HepG2 (cell line): Measurements from ENCODE around the gene ATP8B1. TPM values are rescaled to one million over a fixed set of nuclear protein-coding genes. Genes with fewer than 3 reads are reported as not detected.
A peak's percentile ranks its signal among the peaks of the same experiment; 100 is the strongest.

Experiments
- ARHGAP35 ChIP-seq: sonication (generic); formaldehyde crosslinking; IDR thresholded peaks from 2 replicates; pipeline ENCODE4 v1.9.0; 2022; ENCODE audit warnings: mild to moderate bottlenecking, inconsistent platforms, moderate library complexity, missing genetic modification reagents, borderline replicate concordance
- FOXA1 ChIP-seq, 2 experiments: fragments of 450-650 bp in 1 of 2; sonication (generic) in 1 of 2; formaldehyde crosslinking in 1 of 2; IDR thresholded peaks; 2 replicates each; pipeline versions ENCODE4 v1.4.0 to v1.6.1; 2016 to 2020; ENCODE audit warnings: missing genetic modification reagents in 1 of 2
- RNF219 ChIP-seq: sonication (generic); formaldehyde crosslinking; IDR thresholded peaks from 2 replicates; pipeline ENCODE4 v1.5.0; 2020; ENCODE audit warnings: mild to moderate bottlenecking, missing genetic modification reagents
- SIN3A ChIP-seq: IDR thresholded peaks from 2 replicates; pipeline ENCODE4 v1.6.1; 2011; ENCODE audit warnings: low read depth, mild to moderate bottlenecking, control low read depth, low read length, borderline replicate concordance
- STAT6 ChIP-seq: sonication (generic); formaldehyde crosslinking; IDR thresholded peaks from 2 replicates; pipeline ENCODE4 v1.4.0; 2020; ENCODE audit warnings: missing genetic modification reagents, mild to moderate bottlenecking, borderline replicate concordance
- TP53 ChIP-seq: sonication (generic); formaldehyde crosslinking; conservative IDR thresholded peaks from 2 replicates; pipeline ENCODE4 v1.4.0; 2020; ENCODE audit warnings: missing genetic modification reagents
- ZIK1 ChIP-seq: sonication (generic); formaldehyde crosslinking; IDR thresholded peaks from 2 replicates; pipeline ENCODE4 v1.5.0; 2020; ENCODE audit warnings: mild to moderate bottlenecking, low read depth, missing genetic modification reagents, borderline replicate concordance
- ZNF207 ChIP-seq: fragments of 450-650 bp; IDR thresholded peaks from 2 replicates; pipeline ENCODE4 v1.6.1; 2016; ENCODE audit warnings: antibody characterized with exemption, borderline replicate concordance
- ZNF251 ChIP-seq: sonication (generic); formaldehyde crosslinking; IDR thresholded peaks from 2 replicates; pipeline ENCODE4 v1.9.0; 2021; ENCODE audit warnings: mild to moderate bottlenecking, missing genetic modification reagents
- ZNF691 ChIP-seq: sonication (generic); formaldehyde crosslinking; IDR thresholded peaks from 2 replicates; pipeline ENCODE4 v1.4.0; 2020; ENCODE audit warnings: missing genetic modification reagents, low read depth, mild to moderate bottlenecking, borderline replicate concordance
- ZNF788 ChIP-seq: sonication (generic); formaldehyde crosslinking; IDR thresholded peaks from 2 replicates; pipeline ENCODE4 v1.5.0; 2020; ENCODE audit warnings: mild to moderate bottlenecking, missing genetic modification reagents, borderline replicate concordance
- polyA plus RNA-seq, 8 experiments: library from polyadenylated mRNA; depleted of rRNA in 3 of 8; stranded (reverse) in 7 of 8; unstranded in 1 of 8; fragments of >200 nt; fragmentation: Illumina TruSeq in 4 of 8; extraction: Trizol in 4 of 8; gene quantifications; 2 replicates each; pipeline versions ENCODE4 v1.2.1 to v1.2.3, GENCODE V29; 2011 to 2016; ENCODE audit warnings: low read depth in 4 of 8, missing spikeins in 1 of 8, mixed read lengths in 1 of 8; ENCODE audit not compliant: insufficient read depth in 1 of 8
- total RNA-seq, 5 experiments: library from RNA; depleted of rRNA; stranded (reverse); fragments of >200 nt; fragmentation: Illumina TruSeq; extraction: Trizol; gene quantifications; 2 replicates each; pipeline ENCODE4 v1.2.3, GENCODE V29; 2016; ENCODE audit warnings: low read depth in 1 of 5
- TF ChIP-seq, protein P1 (sequence below): sonication (generic); formaldehyde crosslinking; IDR thresholded peaks from 2 replicates; pipeline ENCODE4 v1.5.0; 2020; ENCODE audit warnings: missing genetic modification reagents
- TF ChIP-seq, protein P2 (sequence below): sonication (generic); formaldehyde crosslinking; IDR thresholded peaks from 2 replicates; pipeline ENCODE4 v1.8.0; 2022; ENCODE audit warnings: missing genetic modification reagents, mild to moderate bottlenecking, borderline replicate concordance
- TF ChIP-seq, protein P3 (sequence below): sonication (generic); formaldehyde crosslinking; IDR thresholded peaks from 2 replicates; pipeline ENCODE4 v1.5.0; 2020; ENCODE audit warnings: mild to moderate bottlenecking, missing genetic modification reagents, borderline replicate concordance

Gene ATP8B1
- total and polyA plus RNA-seq, 2 of the 13 experiments (the other 11 are each of a cell fraction or from before 2014, with no cell fraction given): 2.8 to 4.0 TPM

DNA sequence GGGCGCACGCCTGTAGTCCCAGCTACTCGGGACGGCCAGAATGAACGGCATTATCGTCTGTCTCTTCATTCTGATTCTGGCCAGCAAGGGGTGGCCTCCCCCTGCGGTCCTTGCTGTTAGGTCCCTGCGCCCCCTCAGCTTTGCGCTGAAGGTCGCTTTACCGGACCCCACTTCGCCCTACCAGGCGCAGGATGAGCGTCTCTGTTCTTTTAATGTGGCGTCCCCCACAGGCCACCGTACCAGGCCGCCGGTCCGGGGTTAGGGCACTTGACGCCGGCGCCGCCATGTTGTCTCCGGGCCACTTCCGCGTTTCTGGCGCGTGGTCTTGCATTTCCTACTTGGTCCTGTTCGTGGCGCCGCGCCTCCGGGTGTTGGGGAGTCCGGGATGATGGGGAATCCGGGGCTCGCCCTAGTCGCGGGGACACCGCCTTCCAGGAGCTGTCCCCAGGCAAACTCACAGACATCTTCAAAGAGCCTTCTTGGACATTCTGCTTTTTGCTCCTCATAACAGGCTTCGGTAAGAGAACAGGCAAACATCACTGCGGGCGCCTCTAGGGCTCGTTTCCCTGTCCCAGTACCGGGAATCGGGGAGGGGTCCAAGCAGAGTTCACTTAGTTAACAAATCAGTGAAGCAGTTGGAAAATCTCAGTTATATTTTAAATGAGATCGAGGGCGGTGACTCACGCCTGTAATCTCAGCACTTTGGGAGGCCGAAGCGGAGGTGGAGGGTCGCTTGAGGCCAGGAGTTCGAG, 172.9 kb downstream of the ATP8B1 start (continued):
- TF ChIP-seq, protein P1, sequence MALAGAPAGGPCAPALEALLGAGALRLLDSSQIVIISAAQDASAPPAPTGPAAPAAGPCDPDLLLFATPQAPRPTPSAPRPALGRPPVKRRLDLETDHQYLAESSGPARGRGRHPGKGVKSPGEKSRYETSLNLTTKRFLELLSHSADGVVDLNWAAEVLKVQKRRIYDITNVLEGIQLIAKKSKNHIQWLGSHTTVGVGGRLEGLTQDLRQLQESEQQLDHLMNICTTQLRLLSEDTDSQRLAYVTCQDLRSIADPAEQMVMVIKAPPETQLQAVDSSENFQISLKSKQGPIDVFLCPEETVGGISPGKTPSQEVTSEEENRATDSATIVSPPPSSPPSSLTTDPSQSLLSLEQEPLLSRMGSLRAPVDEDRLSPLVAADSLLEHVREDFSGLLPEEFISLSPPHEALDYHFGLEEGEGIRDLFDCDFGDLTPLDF (CRISPR knock-in tag): peak; percentile 64
- TF ChIP-seq ZIK1 (CRISPR knock-in tag): no peak
- TF ChIP-seq ARHGAP35 (CRISPR knock-in tag): no peak
- no peak for TF ChIP-seq ZNF207
- TF ChIP-seq ZNF251 (CRISPR knock-in tag): no peak
- TF ChIP-seq SIN3A: no peak
- TF ChIP-seq TP53 (CRISPR knock-in tag): no peak
- TF ChIP-seq, protein P2, sequence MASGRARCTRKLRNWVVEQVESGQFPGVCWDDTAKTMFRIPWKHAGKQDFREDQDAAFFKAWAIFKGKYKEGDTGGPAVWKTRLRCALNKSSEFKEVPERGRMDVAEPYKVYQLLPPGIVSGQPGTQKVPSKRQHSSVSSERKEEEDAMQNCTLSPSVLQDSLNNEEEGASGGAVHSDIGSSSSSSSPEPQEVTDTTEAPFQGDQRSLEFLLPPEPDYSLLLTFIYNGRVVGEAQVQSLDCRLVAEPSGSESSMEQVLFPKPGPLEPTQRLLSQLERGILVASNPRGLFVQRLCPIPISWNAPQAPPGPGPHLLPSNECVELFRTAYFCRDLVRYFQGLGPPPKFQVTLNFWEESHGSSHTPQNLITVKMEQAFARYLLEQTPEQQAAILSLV (CRISPR knock-in tag): peak; percentile 62; the same call in 1 of the 2 replicates
- peak; percentile 97 for TF ChIP-seq ZNF788 (CRISPR knock-in tag)
- TF ChIP-seq, protein P3, sequence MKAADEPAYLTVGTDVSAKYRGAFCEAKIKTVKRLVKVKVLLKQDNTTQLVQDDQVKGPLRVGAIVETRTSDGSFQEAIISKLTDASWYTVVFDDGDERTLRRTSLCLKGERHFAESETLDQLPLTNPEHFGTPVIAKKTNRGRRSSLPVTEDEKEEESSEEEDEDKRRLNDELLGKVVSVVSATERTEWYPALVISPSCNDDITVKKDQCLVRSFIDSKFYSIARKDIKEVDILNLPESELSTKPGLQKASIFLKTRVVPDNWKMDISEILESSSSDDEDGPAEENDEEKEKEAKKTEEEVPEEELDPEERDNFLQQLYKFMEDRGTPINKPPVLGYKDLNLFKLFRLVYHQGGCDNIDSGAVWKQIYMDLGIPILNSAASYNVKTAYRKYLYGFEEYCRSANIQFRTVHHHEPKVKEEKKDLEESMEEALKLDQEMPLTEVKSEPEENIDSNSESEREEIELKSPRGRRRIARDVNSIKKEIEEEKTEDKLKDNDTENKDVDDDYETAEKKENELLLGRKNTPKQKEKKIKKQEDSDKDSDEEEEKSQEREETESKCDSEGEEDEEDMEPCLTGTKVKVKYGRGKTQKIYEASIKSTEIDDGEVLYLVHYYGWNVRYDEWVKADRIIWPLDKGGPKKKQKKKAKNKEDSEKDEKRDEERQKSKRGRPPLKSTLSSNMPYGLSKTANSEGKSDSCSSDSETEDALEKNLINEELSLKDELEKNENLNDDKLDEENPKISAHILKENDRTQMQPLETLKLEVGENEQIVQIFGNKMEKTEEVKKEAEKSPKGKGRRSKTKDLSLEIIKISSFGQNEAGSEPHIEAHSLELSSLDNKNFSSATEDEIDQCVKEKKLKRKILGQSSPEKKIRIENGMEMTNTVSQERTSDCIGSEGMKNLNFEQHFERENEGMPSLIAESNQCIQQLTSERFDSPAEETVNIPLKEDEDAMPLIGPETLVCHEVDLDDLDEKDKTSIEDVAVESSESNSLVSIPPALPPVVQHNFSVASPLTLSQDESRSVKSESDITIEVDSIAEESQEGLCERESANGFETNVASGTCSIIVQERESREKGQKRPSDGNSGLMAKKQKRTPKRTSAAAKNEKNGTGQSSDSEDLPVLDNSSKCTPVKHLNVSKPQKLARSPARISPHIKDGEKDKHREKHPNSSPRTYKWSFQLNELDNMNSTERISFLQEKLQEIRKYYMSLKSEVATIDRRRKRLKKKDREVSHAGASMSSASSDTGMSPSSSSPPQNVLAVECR (CRISPR knock-in tag): peak; percentile 85; the same call in 1 of the 2 replicates
- peak; percentile 54; the same call in 1 of the 2 replicates for TF ChIP-seq ZNF691
- 0 out of 2 replicates have a peak, but pooled peaks have one; percentile 72 for TF ChIP-seq STAT6 (CRISPR knock-in tag)
- TF ChIP-seq RNF219: no peak
- TF ChIP-seq FOXA1 (IDR thresholded peaks at IDR 0.05): no peak
- TF ChIP-seq FOXA1 (CRISPR knock-in tag; IDR thresholded peaks at IDR 0.05): no peak
